DND-41 (cell line): ENCODE data around the gene ZCCHC14.

Experiments used
- EZH2 ChIP-seq: IDR thresholded peaks from 3 replicates; pipeline ENCODE4 v1.6.1; 2012; ENCODE audit warnings: borderline replicate concordance, low read depth, mild to moderate bottlenecking, moderate library complexity, low read length, inconsistent platforms; ENCODE audit not compliant: severe bottlenecking
- TF ChIP-seq, protein P1 (sequence below): IDR thresholded peaks from 2 replicates; pipeline ENCODE4 v1.5.1; 2012; ENCODE audit warnings: borderline replicate concordance, low read length, moderate library complexity, mild to moderate bottlenecking; ENCODE audit not compliant: poor library complexity, severe bottlenecking; ENCODE audit errors: extremely low read depth

DNA sequence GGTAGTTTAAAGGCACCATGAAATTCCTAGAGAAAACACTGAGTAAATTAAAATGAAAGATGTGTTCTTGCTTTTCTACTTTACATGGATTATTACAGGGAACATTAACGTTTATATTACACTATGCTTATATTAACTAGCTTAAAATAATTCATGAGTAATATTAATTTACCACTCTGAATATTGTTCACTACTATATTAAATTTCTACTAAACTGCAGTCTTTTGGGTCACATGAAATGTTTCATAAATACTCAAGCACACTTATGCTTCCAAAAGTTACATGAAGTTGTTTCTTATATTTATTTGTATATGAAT is 104.0 kb downstream of the ZCCHC14 start:
- TF ChIP-seq, protein P1, sequence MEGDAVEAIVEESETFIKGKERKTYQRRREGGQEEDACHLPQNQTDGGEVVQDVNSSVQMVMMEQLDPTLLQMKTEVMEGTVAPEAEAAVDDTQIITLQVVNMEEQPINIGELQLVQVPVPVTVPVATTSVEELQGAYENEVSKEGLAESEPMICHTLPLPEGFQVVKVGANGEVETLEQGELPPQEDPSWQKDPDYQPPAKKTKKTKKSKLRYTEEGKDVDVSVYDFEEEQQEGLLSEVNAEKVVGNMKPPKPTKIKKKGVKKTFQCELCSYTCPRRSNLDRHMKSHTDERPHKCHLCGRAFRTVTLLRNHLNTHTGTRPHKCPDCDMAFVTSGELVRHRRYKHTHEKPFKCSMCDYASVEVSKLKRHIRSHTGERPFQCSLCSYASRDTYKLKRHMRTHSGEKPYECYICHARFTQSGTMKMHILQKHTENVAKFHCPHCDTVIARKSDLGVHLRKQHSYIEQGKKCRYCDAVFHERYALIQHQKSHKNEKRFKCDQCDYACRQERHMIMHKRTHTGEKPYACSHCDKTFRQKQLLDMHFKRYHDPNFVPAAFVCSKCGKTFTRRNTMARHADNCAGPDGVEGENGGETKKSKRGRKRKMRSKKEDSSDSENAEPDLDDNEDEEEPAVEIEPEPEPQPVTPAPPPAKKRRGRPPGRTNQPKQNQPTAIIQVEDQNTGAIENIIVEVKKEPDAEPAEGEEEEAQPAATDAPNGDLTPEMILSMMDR, result no peak
- no peak for TF ChIP-seq EZH2
